Measurements from ENCODE around the gene GBGT1. TPM values are rescaled to one million over a fixed set of nuclear protein-coding genes. Genes with fewer than 3 reads are reported as not detected.

GBGT1 gene
- total and polyA plus RNA-seq, 2 of the 4 experiments (the other 2 are of a cell fraction) = 1.8 to 3.2 TPM

- CTCF ChIA-PET = no interaction called here
- no peak for ATAC-seq (ENCODE audit: low read depth)
- peak; percentile 63 for DNase-seq
These were observed 47.9 kb downstream of the GBGT1 start for GRCh38 chr9:133115604-133116345.

More at GRCh38 chr9:133115604-133116345, 47.9 kb downstream of the GBGT1 start:
- WGBS, 2 experiments (ENCODE audit: extremely low coverage in 2 of 2, insufficient read length in 1 of 2) = 84% methylated on average over 18 of the region's 32 CpGs; no CpG with 5 or more reads in 1 of the 2 experiments
- in situ Hi-C loops (cut with MboI; ENCODE audit: low sequenced_read_pairs) (no loop called here), dilution Hi-C loops (cut with HindIII; ENCODE audit: low sequenced_read_pairs, unreplicated experiment) (no loop called here), intact Hi-C loops (cut with micrococcal nuclease) (no loop called here)
- Histone ChIP-seq H3K9me3 (ENCODE audit: control insufficient read depth, insufficient read depth, low read length) (no peaks in the 10 kb centered on the region), H3K14ac (replicated peaks; ENCODE audit: low read depth, low read length) (no peak overlapping the region), H3K23ac (ENCODE audit: low read depth, low read length) (no peak overlapping the region), H4K91ac (ENCODE audit: insufficient read depth, low read depth, low read length) (no peak overlapping the region), H2AK5ac (ENCODE audit: low read depth, low read length) (no peak overlapping the region; the same call in 1 of the 2 replicates), H3K27ac (ENCODE audit: insufficient read depth, low read length) (no peak overlapping the region), H2BK120ac (ENCODE audit: low read depth, low read length) (no peak overlapping the region), H3K9ac (ENCODE audit: low read depth, low read length) (no peak overlapping the region), H3K18ac (ENCODE audit: low read depth, low read length) (no peak overlapping the region), H2BK20ac (ENCODE audit: low read depth, low read length) (no peak overlapping the region), H3K4me3 (ENCODE audit: insufficient read depth, low read depth, low read length) (no peak overlapping the region), H2AK9ac (replicated peaks; ENCODE audit: low read depth, low read length, poor library complexity) (peak overlapping the region; percentile 79), H4K8ac (ENCODE audit: low read depth in 2 of 2, low read length in 2 of 2) (no peak overlapping the region), H3K56ac (ENCODE audit: extremely low read depth, insufficient read depth, low read length) (no peak overlapping the region), H4K20me1 (ENCODE audit: insufficient read depth, low read length) (peaks cover 73% of the 10 kb centered on the region), H3K4me1 (ENCODE audit: control insufficient read depth, insufficient read depth, low read length) (peaks cover 35% of the 10 kb centered on the region), H2AFZ (replicated peaks; ENCODE audit: low read length, poor library complexity) (peak overlapping the region; percentile 47), H2BK5ac (ENCODE audit: low read depth, low read length, poor library complexity, severe bottlenecking) (no peak overlapping the region), H3K27me3 (ENCODE audit: control insufficient read depth, insufficient read depth, low read length) (no peaks in the 10 kb centered on the region), H3K36me3 (ENCODE audit: control insufficient read depth, insufficient read depth, low read length) (0 out of 2 replicates have a peak, but pooled peaks cover 3% of the 10 kb centered on the region), H3K4ac (ENCODE audit: low read depth, low read length) (no peak overlapping the region), H3K9me1 (ENCODE audit: insufficient read depth, low read length) (peaks cover 23% of the 10 kb centered on the region), H3K4me2 (ENCODE audit: low read depth, low read length) (no peak overlapping the region), H4K5ac (ENCODE audit: low read depth, low read length) (no peak overlapping the region), H3K79me1 (ENCODE audit: low read depth in 1 of 2, low read length in 2 of 2) (peaks cover 33 to 87% of the 10 kb centered on the region in 2 experiments), H2BK15ac (ENCODE audit: low read depth, low read length) (no peak overlapping the region)
- TF ChIP-seq MXI1 (IDR thresholded peaks at IDR 0.05; ENCODE audit: borderline replicate concordance, low read depth, low read length) (no peak), MAFK (IDR thresholded peaks at IDR 0.05; ENCODE audit: low read depth, low read length) (no peak), CTCF (conservative IDR thresholded peaks at IDR 0.05; ENCODE audit: low read depth, low read length) (no peak), POLR2A (IDR thresholded peaks at IDR 0.05; ENCODE audit: low read depth, low read length) (no peak), FOS (IDR thresholded peaks at IDR 0.05; ENCODE audit: low read depth, low read length) (no peak), NFE2L2 (IDR thresholded peaks at IDR 0.05; ENCODE audit: low read depth, low read length) (no peak), RAD21 (IDR thresholded peaks at IDR 0.05; ENCODE audit: low read length) (no peak), MAZ (IDR thresholded peaks at IDR 0.05; ENCODE audit: borderline replicate concordance, low read depth, low read length) (no peak), CEBPB (IDR thresholded peaks at IDR 0.05; ENCODE audit: low read depth, low read length) (no peak), CHD1 (IDR thresholded peaks at IDR 0.05; ENCODE audit: low read depth, low read length) (no peak), SMC3 (IDR thresholded peaks at IDR 0.05; ENCODE audit: low read depth, low read length) (no peak), RCOR1 (IDR thresholded peaks at IDR 0.05; ENCODE audit: insufficient replicate concordance, low read length) (no peak), ELK1 (IDR thresholded peaks at IDR 0.05; ENCODE audit: borderline replicate concordance, low read depth, low read length) (no peak)
- POLR2A ChIA-PET (ENCODE audit: unreplicated experiment) = no interaction called here
- BruUV-seq (replicated peaks) = no TSS peak
